Kidney epithelial cell (primary cell): ENCODE results near the gene UBD. TPM values are rescaled to one million over a fixed set of nuclear protein-coding genes. Genes with fewer than 3 reads are reported as not detected.

Experiments used
- DNase-seq: peaks from one replicate; pipeline ENCODE4 v3.0.0-alpha.2; 2010; ENCODE audit warnings: low read depth
- H3K27me3 ChIP-seq: 2 replicates; pipeline ENCODE4 v1.6.0; 2011; ENCODE audit warnings: low read length; ENCODE audit not compliant: control insufficient read depth, insufficient read depth
- H3K36me3 ChIP-seq: 2 replicates; pipeline ENCODE4 v1.5.1; 2011; ENCODE audit warnings: low read length; ENCODE audit not compliant: control insufficient read depth, insufficient read depth
- H3K4me3 ChIP-seq: 2 replicates; pipeline ENCODE4 v1.5.1; 2011; ENCODE audit warnings: low read depth, mild to moderate bottlenecking, control low read depth, low read length
- CTCF ChIP-seq: IDR thresholded peaks from 2 replicates; pipeline ENCODE4 v1.5.1; 2011; ENCODE audit warnings: mild to moderate bottlenecking, moderate library complexity, low read length, control low read depth, inconsistent platforms; ENCODE audit not compliant: insufficient read depth, poor library complexity, severe bottlenecking
- total RNA-seq: library from RNA; depleted of rRNA; stranded (reverse); fragments of >200 nt; gene quantifications from 2 replicates; pipeline ENCODE4 v1.2.3, GENCODE V29; 2015

The UBD gene
- total RNA-seq, 1 donor from 2014 or later: 9.4 TPM

GRCh38 chr6:29528988-29529560 is 30.5 kb downstream of the UBD start:
- no peak for DNase-seq
- H3K36me3 ChIP-seq: no peaks in the 10 kb centered on the region
- no peak overlapping the region for H3K4me3 ChIP-seq
- no peak for TF ChIP-seq CTCF
- no peaks in the 10 kb centered on the region for H3K27me3 ChIP-seq

GRCh38 chr6:29528300-29528931 is 31.1 kb downstream of the UBD start:
- no peak for DNase-seq
- Histone ChIP-seq H3K27me3 (no peaks in the 10 kb centered on the region), H3K36me3 (no peaks in the 10 kb centered on the region), H3K4me3 (no peak overlapping the region)
- TF ChIP-seq CTCF: no peak

- TF ChIP-seq CTCF: no peak
- Histone ChIP-seq H3K27me3 (no peaks in the 10 kb centered on the region), H3K36me3 (no peaks in the 10 kb centered on the region), H3K4me3 (no peak overlapping the region)
- no peak for DNase-seq
Observed at GRCh38 chr6:29527564-29527963, 32.0 kb downstream of the UBD start.

- Histone ChIP-seq H3K36me3 (no peaks in the 10 kb centered on the region), H3K27me3 (no peaks in the 10 kb centered on the region), H3K4me3 (no peak overlapping the region)
- no peak for DNase-seq
- TF ChIP-seq CTCF: no peak
Observed at GRCh38 chr6:29527126-29527525, 32.4 kb downstream of the UBD start.

GRCh38 chr6:29525311-29525639 is 34.3 kb downstream of the UBD start:
- no peak for TF ChIP-seq CTCF
- no peaks in the 10 kb centered on the region for H3K27me3 ChIP-seq
- DNase-seq: no peak
- no peaks in the 10 kb centered on the region for H3K36me3 ChIP-seq
- H3K4me3 ChIP-seq: no peak overlapping the region
